Measurements from ENCODE around the gene INF2. TPM values are rescaled to one million over a fixed set of nuclear protein-coding genes. Genes with fewer than 3 reads are reported as not detected.

Gene INF2
- total RNA-seq, 1 donor from 2014 or later: 249 TPM

- Histone ChIP-seq H3K27ac (peak overlapping the region; percentile 74 to 92), H3K4me3 (peak overlapping the region; percentile 43 to 89), H3K9me3 (no peaks in the 10 kb centered on the region), H3K27me3 (no peaks in the 10 kb centered on the region), H3K4me1 (peaks cover 47 to 66% of the 10 kb centered on the region in 2 donors), H3K36me3 (peaks cover 14 to 18% of the 10 kb centered on the region in 2 donors)
- no peak for TF ChIP-seq CTCF (IDR thresholded peaks at IDR 0.05)
- no peak for DNase-seq (ENCODE audit: low spot score in 2 of 2)
- intact Hi-C loops (cut with DNase I): loop anchor here (1.0 to 2.0 kb wide), 3 partner anchors 28 to 221 kb away; no protein-coding TSS in a partner anchor
Measured at GRCh38 chr14:104751539-104752422, 62.4 kb downstream of the INF2 start.

- peaks cover 20 to 24% of the 10 kb centered on the region in 2 donors for H3K36me3 ChIP-seq
- H3K9me3 ChIP-seq: no peaks in the 10 kb centered on the region
- H3K4me3 ChIP-seq: peak overlapping the region; percentile 89 to 99
- DNase-seq (ENCODE audit: low spot score in 2 of 2): no peak
- H3K27me3 ChIP-seq: no peaks in the 10 kb centered on the region
- no peak for TF ChIP-seq CTCF (IDR thresholded peaks at IDR 0.05)
- H3K27ac ChIP-seq: peak overlapping the region; percentile 74 to 81
- H3K4me1 ChIP-seq: peaks cover 45 to 60% of the 10 kb centered on the region in 2 donors
- intact Hi-C loops (cut with DNase I): loop anchor here (1.0 to 2.0 kb wide), 3 partner anchors 29 to 220 kb away; no protein-coding TSS in a partner anchor
Measured at GRCh38 chr14:104752423-104752734, 63.0 kb downstream of the INF2 start.

- no peaks in the 10 kb centered on the region for H3K9me3 ChIP-seq
- no peak for TF ChIP-seq CTCF (IDR thresholded peaks at IDR 0.05)
- H3K27ac ChIP-seq: peak within 1 kb of the TSS; percentile 81 to 95
- H3K4me1 ChIP-seq: peaks cover 40 to 55% of the 10 kb centered on the region in 2 donors
- peak within 1 kb of the TSS; percentile 89 to 99 for H3K4me3 ChIP-seq
- intact Hi-C loops (cut with DNase I): loop anchor here (1.0 to 2.0 kb wide), 4 partner anchors 30 to 220 kb away; no protein-coding TSS in a partner anchor
- DNase-seq (ENCODE audit: low spot score in 2 of 2): peak; percentile 98 to 100
- H3K27me3 ChIP-seq: no peaks in the 10 kb centered on the region
- peaks cover 26 to 29% of the 10 kb centered on the region in 2 donors for H3K36me3 ChIP-seq
Measured at GRCh38 chr14:104752735-104753527, 63.5 kb downstream of the INF2 start, which contains the start of gene SIVA1. TSS of gene SIVA1 (plus strand) at chr14:104753147. CDS start at chr14:104753202, 55 bp downstream.

GRCh38 chr14:104753528-104754212 lies 64.3 kb downstream of the INF2 start:
- intact Hi-C loops (cut with DNase I): loop anchor here (1.0 to 2.0 kb wide), 3 partner anchors 47 to 219 kb away; no protein-coding TSS in a partner anchor
- H3K4me1 ChIP-seq: peaks cover 33 to 48% of the 10 kb centered on the region in 2 donors

More at GRCh38 chr14:104753528-104754212, 64.3 kb downstream of the INF2 start:
- no peaks in the 10 kb centered on the region for H3K27me3 ChIP-seq
- DNase-seq (ENCODE audit: low spot score in 2 of 2): no peak
- H3K36me3 ChIP-seq: peaks cover 32 to 33% of the 10 kb centered on the region in 2 donors
- peak overlapping the region; percentile 81 to 95 for H3K27ac ChIP-seq
- H3K4me3 ChIP-seq: peak overlapping the region; percentile 89 to 99
- no peaks in the 10 kb centered on the region for H3K9me3 ChIP-seq
- TF ChIP-seq CTCF (IDR thresholded peaks at IDR 0.05): no peak
